SH-SY5Y (cell line): Measurements from ENCODE around the gene CYP26A1.

Experiments used
- GATA2 ChIP-seq: IDR thresholded peaks from 2 replicates; pipeline ENCODE4 v1.6.1; 2011; ENCODE audit warnings: mild to moderate bottlenecking, low read depth, low read length
- GATA3 ChIP-seq: IDR thresholded peaks from 2 replicates; pipeline ENCODE4 v1.6.1; 2011; ENCODE audit warnings: low read depth, mild to moderate bottlenecking, low read length, moderate library complexity

CYP26A1 gene

DNA sequence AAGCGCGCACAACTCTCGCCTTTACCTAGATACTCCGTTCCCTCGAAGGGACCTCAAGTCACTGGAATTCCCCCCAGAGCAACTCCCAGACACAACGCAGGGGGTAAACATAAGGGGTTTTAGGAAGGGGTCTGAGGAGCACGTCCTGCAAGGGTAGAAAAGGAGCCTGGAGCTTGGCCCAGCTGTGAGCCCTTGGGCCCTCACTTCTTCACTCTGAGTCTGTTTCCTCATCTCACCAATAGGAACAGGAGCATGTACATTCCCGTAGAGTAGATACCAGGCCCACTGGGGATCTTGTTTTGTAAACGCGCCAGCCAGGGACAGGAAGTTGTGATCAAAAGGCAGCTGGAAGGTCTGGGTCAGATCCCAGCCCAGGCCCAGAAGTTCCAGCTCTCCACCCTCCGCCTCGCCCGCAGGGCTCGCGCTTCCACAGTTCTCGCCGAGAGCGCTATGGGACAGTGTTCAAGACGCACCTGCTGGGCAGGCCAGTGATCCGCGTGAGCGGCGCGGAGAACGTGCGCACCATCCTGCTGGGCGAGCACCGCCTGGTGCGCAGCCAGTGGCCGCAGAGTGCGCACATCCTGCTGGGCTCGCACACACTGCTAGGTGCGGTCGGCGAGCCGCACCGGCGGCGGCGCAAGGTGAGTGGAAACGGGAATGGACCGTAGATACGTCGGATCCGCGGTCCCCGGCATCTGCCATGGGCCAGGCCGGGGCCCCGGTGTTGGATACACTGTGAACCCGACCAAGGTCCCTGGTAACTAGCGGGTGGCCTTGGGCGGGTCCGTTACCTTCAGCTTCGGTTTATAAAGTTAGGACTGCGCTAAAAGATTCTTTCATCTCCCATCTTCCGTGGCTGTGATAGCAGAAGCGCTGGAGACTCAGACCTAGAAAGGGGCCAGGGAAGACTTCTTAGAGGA is 11.8 kb upstream of the CYP26A1 start:
- TF ChIP-seq GATA2 (no peak), GATA3 (no peak)

DNA sequence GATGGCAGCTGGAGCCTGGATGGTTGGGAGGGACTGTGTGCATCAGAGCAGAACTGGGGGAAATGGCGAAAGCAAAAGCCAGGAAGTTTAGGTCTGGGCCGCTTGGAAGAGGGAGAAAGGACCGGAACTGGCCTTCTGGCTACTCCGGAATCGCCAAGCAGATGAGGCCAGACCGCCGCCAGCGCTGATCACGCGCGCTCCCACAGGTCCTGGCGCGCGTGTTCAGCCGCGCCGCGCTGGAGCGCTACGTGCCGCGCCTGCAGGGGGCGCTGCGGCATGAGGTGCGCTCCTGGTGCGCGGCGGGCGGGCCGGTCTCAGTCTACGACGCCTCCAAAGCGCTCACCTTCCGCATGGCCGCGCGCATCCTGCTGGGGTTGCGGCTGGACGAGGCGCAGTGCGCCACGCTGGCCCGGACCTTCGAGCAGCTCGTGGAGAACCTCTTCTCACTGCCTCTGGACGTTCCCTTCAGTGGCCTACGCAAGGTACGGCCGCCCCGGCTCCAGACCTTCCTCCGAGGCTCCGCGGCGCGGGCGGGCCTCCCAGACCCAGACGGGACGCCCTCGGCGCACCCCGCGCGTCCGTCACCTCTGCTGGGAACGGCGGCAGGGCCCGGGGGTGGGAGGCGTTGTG is 11.1 kb upstream of the CYP26A1 start:
- TF ChIP-seq GATA2: no peak
- no peak for TF ChIP-seq GATA3

GRCh38 chr10:93063144-93063976 is 10.3 kb upstream of the CYP26A1 start:
- TF ChIP-seq GATA3: no peak
- TF ChIP-seq GATA2: no peak

- TF ChIP-seq GATA2: no peak
- TF ChIP-seq GATA3: no peak
Measured at GRCh38 chr10:93063977-93064660, 9.6 kb upstream of the CYP26A1 start.

GRCh38 chr10:93064874-93065660 is 8.6 kb upstream of the CYP26A1 start:
- no peak for TF ChIP-seq GATA2
- TF ChIP-seq GATA3: no peak

DNA sequence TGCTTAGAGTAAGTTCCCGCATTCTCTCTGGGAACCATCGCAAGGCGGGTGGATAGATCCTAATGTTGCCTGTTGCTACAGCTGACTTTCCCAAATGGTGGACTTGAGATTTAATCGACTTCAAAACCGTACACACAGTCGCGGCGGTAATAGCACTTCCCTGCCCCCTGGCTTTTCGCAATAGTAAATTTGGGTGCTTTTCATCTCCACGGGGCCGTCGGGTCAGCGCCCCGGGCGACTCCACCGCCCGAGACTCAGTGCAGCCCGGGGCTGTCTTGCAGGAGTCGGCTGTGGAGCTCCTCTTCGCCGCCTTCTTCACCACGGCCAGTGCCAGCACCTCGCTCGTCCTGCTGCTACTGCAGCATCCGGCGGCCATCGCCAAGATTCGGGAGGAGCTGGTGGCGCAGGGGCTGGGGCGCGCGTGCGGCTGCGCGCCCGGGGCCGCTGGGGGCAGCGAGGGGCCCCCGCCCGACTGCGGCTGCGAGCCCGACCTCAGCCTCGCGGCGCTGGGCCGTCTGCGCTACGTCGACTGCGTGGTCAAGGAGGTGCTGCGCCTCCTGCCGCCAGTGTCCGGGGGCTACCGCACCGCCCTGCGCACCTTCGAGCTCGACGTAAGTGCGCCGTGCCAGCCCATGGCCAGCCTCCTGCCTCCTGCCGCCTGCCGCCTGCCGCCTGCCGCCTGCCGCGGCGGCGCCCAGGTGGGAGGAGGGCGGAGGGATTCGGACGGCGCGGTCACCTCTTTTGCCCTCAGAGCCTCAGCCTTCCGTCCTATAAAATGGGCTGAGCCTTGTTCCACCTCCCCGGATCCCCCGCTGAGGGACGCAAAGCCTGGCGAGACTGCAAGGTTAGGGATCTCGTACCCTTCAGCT is 7.8 kb upstream of the CYP26A1 start:
- TF ChIP-seq GATA3 (no peak), GATA2 (no peak)

- TF ChIP-seq GATA2: no peak
- TF ChIP-seq GATA3: no peak
Measured at GRCh38 chr10:93066544-93066913, 7.2 kb upstream of the CYP26A1 start.

DNA sequence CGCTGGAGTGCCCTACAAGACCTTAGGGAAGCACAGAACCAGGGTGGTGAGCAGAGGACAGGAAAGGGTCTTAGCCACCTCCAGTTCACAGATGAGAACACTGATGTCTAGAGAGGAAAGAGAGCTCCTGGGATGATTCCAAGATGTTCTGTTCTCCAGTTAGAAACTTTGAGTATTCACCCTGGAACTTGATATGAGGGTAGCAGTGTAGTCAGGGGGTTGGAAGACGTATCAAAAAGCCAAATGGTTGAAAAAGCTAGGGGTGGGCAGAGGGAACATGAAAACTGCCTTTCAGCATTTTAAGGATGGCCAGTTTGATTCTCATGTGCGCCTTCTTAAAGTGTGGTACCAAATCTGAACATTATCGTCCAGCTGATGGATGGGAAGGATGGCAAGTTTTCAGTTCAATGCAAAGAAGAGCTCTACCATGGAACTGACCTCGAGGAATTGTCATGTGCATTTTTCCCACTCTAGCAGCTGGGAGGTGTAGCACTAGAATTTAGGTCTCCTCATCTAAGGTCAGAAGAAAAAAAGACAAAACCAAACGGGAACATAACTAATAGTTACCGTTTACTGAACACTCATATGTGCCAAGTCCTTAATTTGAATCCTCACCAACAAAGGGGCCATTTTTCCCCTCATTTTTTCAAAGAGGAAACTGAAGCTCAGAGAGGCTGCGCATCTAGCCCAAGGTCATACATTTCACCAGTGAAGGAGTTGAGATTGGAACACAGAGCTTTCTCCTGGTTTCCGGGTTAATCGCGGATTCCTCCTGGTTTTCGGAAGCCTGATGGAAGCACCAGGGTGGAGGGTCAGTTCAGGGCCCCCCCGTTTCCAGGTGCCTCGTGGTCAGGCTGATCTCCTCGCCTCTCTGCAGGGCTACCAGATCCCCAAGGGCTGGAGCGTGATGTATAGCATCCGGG is 6.0 kb upstream of the CYP26A1 start:
- TF ChIP-seq GATA2 (no peak), GATA3 (no peak)

DNA sequence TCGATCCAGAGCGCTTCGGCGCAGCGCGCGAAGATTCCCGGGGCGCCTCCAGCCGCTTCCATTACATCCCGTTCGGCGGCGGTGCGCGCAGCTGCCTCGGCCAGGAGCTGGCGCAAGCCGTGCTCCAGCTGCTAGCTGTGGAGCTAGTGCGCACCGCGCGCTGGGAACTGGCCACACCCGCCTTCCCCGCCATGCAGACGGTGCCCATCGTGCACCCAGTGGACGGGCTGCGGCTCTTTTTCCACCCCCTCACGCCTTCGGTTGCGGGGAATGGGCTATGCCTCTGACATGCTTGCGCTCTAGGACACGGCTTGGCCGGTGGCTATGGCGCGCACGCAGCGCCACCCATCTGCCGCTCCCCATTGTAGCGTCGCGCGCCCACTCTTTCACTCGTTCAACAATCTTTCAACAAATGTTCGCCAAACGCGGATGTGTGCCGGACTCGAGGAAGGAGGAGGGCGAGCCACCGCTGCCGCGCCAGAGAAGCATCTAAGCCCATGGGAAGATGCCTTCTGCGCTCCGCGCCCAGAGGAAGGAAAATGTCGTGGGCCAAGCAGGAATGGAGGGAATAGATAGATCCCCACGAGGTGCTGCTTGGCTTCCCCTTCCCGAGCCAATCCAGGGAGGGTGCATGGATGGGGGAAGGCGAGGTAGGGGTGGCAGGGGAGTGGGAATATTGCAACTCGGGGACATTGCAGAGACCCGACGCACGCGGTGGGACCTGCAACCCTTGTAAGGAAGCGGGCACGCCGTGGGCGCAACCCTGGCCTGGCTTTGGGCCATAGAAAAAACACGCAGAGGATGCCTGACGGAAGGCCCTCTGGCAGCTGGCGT is 5.1 kb upstream of the CYP26A1 start:
- no peak for TF ChIP-seq GATA2
- no peak for TF ChIP-seq GATA3

DNA sequence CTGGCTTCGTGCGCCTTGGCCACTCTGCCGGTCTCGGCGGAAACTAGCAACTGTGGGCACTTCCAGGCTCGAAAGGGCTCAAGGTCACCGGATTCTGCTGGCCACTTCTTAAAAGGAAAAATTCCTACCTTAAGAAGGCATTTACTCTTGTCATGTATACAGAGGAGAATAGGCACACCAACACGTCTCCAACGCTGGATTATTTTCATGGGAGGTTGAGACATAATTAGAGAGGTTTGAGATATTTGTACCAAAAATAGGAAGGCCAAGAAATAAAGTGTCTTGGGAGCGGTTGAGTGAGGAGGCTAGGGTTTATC is 4.5 kb upstream of the CYP26A1 start:
- TF ChIP-seq GATA2 (no peak), GATA3 (no peak)
